ENCODE results near the gene C5orf15.

Gene C5orf15

DNA sequence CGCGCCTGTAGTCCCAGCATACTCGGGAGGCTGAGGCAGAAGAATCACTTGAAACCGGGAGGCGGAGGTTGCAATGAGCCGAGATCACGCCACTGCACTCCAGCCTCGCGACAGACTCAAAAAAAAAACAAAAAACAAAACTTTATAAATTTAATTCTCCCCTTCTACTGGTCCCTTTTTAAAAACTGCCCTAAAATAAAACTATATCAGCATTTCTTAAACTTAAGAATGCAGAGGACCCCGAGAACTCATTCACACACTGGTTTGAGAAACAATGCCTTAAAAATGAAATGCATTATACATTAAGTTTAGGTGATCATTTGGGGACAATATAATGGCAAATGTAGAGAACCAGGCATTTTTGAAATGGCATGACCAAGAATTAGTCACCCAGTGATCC lies 2.3 kb downstream of the C5orf15 start:
- ATAC-seq (ENCODE audit: insufficient read depth, low read depth) (no peak), DNase-seq (no peak)
- Histone ChIP-seq H3K27me3 (ENCODE audit: insufficient read depth, low read length, poor library complexity) (no peaks in the 10 kb centered on the region), H3K9me3 (ENCODE audit: insufficient read depth, low read length, severe bottlenecking) (no peaks in the 10 kb centered on the region), H3K4me2 (ENCODE audit: insufficient read depth, low read length) (no peak overlapping the region), H4K20me1 (ENCODE audit: insufficient read depth, low read length) (peaks cover 4% of the 10 kb centered on the region; the same call in 1 of the 2 replicates), H3K4me1 (ENCODE audit: insufficient read depth, low read length) (peaks cover 38% of the 10 kb centered on the region), H3K9ac (ENCODE audit: low read depth, low read length) (no peak overlapping the region), H3K79me2 (ENCODE audit: insufficient read depth, low read length) (peaks cover 76% of the 10 kb centered on the region), H3K36me3 (ENCODE audit: insufficient read depth, low read length) (0 out of 2 replicates have a peak, but pooled peaks cover 4% of the 10 kb centered on the region), H2AFZ (ENCODE audit: low read depth, low read length) (no peak overlapping the region), H3K27ac (ENCODE audit: low read length) (no peak overlapping the region), H3K4me3 (ENCODE audit: low read depth in 1 of 2, low read length in 2 of 2) (no peak overlapping the region)
- TF ChIP-seq, protein P1, sequence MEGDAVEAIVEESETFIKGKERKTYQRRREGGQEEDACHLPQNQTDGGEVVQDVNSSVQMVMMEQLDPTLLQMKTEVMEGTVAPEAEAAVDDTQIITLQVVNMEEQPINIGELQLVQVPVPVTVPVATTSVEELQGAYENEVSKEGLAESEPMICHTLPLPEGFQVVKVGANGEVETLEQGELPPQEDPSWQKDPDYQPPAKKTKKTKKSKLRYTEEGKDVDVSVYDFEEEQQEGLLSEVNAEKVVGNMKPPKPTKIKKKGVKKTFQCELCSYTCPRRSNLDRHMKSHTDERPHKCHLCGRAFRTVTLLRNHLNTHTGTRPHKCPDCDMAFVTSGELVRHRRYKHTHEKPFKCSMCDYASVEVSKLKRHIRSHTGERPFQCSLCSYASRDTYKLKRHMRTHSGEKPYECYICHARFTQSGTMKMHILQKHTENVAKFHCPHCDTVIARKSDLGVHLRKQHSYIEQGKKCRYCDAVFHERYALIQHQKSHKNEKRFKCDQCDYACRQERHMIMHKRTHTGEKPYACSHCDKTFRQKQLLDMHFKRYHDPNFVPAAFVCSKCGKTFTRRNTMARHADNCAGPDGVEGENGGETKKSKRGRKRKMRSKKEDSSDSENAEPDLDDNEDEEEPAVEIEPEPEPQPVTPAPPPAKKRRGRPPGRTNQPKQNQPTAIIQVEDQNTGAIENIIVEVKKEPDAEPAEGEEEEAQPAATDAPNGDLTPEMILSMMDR (IDR thresholded peaks at IDR 0.05; ENCODE audit: borderline replicate concordance, extremely low read depth, low read length, poor library complexity, severe bottlenecking), result no peak
- TF ChIP-seq EZH2 (IDR thresholded peaks at IDR 0.05; ENCODE audit: borderline replicate concordance, low read depth, low read length, severe bottlenecking), result no peak

GRCh38 chr5:133963493-133964128 lies 4.8 kb downstream of the C5orf15 start:
- H3K36me3 ChIP-seq (ENCODE audit: insufficient read depth, low read length), result peaks cover 19% of the 10 kb centered on the region
- no peak for DNase-seq
- H3K27me3 ChIP-seq (ENCODE audit: insufficient read depth, low read length, poor library complexity), result no peaks in the 10 kb centered on the region
- H3K27ac ChIP-seq (ENCODE audit: low read length), result no peak overlapping the region
- no peak overlapping the region for H3K4me2 ChIP-seq (ENCODE audit: insufficient read depth, low read length)
- H3K79me2 ChIP-seq (ENCODE audit: insufficient read depth, low read length), result peaks cover 81% of the 10 kb centered on the region
- H3K4me1 ChIP-seq (ENCODE audit: insufficient read depth, low read length), result peaks cover 24% of the 10 kb centered on the region
- TF ChIP-seq, protein P1 (IDR thresholded peaks at IDR 0.05; ENCODE audit: borderline replicate concordance, extremely low read depth, low read length, poor library complexity, severe bottlenecking), result no peak
- no peak for TF ChIP-seq EZH2 (IDR thresholded peaks at IDR 0.05; ENCODE audit: borderline replicate concordance, low read depth, low read length, severe bottlenecking)
- no peak overlapping the region for H2AFZ ChIP-seq (ENCODE audit: low read depth, low read length)
- no peak for ATAC-seq (ENCODE audit: insufficient read depth, low read depth)
- no peak overlapping the region for H3K9ac ChIP-seq (ENCODE audit: low read depth, low read length)
- peaks cover 4% of the 10 kb centered on the region; the same call in 1 of the 2 replicates for H4K20me1 ChIP-seq (ENCODE audit: insufficient read depth, low read length)
- H3K4me3 ChIP-seq (ENCODE audit: low read depth in 1 of 2, low read length in 2 of 2), result no peak overlapping the region
- no peaks in the 10 kb centered on the region for H3K9me3 ChIP-seq (ENCODE audit: insufficient read depth, low read length, severe bottlenecking)

DNA sequence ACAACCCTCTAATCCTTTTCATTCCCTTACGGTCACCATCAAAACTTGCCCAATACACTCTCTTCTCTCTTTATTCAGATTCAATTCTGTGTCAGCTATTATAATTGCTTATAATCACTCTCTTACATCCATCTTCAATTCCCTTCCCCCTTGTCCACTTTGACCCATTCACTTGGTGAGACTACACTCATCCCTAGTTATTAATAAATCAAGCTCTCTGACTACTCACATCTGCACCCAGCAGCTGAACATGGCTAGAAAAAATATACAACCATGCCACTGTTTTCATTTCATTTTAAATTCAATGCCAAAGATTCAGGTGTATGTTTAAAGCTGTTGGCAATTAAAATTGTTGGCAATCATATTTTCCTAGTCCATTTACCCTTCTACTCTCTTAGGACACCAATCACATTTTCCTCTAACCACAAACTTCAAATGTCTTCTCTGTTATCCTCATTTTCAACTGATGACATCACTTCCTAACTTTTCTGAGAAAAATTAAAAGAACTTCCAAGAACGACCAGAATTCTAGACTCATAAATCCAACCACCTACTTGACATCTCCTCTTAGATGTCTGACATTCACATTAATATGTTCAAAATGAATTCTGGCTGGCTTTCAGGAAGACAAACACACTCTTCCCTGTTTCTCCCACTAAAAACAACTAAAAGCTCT lies 5.5 kb downstream of the C5orf15 start:
- no peak overlapping the region for H3K4me3 ChIP-seq (ENCODE audit: low read depth in 1 of 2, low read length in 2 of 2)
- no peaks in the 10 kb centered on the region for H3K9me3 ChIP-seq (ENCODE audit: insufficient read depth, low read length, severe bottlenecking)
- H3K4me2 ChIP-seq (ENCODE audit: insufficient read depth, low read length), result no peak overlapping the region
- ATAC-seq (ENCODE audit: insufficient read depth, low read depth) (0 out of 3 replicates have a peak, but pooled peaks have one; percentile 16), DNase-seq (no peak)
- H4K20me1 ChIP-seq (ENCODE audit: insufficient read depth, low read length), result peaks cover 4% of the 10 kb centered on the region; the same call in 1 of the 2 replicates
- H3K27ac ChIP-seq (ENCODE audit: low read length), result no peak overlapping the region
- no peak overlapping the region for H2AFZ ChIP-seq (ENCODE audit: low read depth, low read length)
- no peak for TF ChIP-seq EZH2 (IDR thresholded peaks at IDR 0.05; ENCODE audit: borderline replicate concordance, low read depth, low read length, severe bottlenecking)
- TF ChIP-seq, protein P1 (IDR thresholded peaks at IDR 0.05; ENCODE audit: borderline replicate concordance, extremely low read depth, low read length, poor library complexity, severe bottlenecking), result no peak
- no peaks in the 10 kb centered on the region for H3K27me3 ChIP-seq (ENCODE audit: insufficient read depth, low read length, poor library complexity)
- peaks cover 24% of the 10 kb centered on the region for H3K36me3 ChIP-seq (ENCODE audit: insufficient read depth, low read length)
- peaks cover 23% of the 10 kb centered on the region for H3K4me1 ChIP-seq (ENCODE audit: insufficient read depth, low read length)
- H3K79me2 ChIP-seq (ENCODE audit: insufficient read depth, low read length), result peaks cover 75% of the 10 kb centered on the region
- no peak overlapping the region for H3K9ac ChIP-seq (ENCODE audit: low read depth, low read length)
